ENCODE results near the gene SDSL.

Gene SDSL

DNA sequence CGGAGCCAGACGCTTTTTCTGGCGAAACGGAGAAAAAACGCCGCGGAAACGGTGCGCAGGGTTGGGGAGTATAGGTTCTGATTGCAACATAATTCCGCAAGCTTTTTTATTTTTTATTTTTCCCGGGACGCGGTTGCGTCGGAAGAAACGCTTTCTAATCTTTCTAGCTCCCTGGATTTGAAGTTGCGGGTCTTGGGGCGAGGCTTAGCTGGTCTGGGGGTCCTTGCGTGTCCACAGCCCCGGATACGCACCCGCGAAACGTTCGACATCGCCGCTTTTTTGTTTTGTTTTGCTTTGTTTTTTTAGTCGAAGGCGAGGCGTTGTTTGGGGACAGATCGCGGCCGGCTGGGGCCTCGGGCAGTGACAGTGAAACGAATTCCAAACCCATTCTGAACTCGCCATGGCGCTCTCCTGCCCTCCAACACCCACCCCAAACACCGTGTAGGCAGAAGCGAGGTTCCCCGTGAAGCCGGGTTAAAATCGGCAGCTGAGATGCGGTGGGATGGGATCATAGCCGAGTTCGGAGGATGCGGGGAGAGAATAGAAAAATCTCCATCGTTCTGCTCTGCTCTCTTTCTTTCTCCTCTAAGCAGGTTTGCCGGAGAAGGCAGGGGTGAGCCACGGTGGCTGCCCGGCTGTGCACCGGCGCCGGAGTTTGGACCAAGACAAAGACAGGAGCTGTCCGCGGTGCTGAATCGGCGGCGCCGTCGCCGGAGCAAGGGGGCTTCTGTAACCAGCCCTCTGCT is 57.6 kb downstream of the SDSL start:
- no peak overlapping the region for H3K4me3 ChIP-seq (ENCODE audit: low read depth, low read length)
- DNase-seq (ENCODE audit: low read depth) = no peak
- TF ChIP-seq, protein P1, sequence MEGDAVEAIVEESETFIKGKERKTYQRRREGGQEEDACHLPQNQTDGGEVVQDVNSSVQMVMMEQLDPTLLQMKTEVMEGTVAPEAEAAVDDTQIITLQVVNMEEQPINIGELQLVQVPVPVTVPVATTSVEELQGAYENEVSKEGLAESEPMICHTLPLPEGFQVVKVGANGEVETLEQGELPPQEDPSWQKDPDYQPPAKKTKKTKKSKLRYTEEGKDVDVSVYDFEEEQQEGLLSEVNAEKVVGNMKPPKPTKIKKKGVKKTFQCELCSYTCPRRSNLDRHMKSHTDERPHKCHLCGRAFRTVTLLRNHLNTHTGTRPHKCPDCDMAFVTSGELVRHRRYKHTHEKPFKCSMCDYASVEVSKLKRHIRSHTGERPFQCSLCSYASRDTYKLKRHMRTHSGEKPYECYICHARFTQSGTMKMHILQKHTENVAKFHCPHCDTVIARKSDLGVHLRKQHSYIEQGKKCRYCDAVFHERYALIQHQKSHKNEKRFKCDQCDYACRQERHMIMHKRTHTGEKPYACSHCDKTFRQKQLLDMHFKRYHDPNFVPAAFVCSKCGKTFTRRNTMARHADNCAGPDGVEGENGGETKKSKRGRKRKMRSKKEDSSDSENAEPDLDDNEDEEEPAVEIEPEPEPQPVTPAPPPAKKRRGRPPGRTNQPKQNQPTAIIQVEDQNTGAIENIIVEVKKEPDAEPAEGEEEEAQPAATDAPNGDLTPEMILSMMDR (IDR thresholded peaks at IDR 0.05; ENCODE audit: low read depth, low read length, missing control alignments) = no peak

DNA sequence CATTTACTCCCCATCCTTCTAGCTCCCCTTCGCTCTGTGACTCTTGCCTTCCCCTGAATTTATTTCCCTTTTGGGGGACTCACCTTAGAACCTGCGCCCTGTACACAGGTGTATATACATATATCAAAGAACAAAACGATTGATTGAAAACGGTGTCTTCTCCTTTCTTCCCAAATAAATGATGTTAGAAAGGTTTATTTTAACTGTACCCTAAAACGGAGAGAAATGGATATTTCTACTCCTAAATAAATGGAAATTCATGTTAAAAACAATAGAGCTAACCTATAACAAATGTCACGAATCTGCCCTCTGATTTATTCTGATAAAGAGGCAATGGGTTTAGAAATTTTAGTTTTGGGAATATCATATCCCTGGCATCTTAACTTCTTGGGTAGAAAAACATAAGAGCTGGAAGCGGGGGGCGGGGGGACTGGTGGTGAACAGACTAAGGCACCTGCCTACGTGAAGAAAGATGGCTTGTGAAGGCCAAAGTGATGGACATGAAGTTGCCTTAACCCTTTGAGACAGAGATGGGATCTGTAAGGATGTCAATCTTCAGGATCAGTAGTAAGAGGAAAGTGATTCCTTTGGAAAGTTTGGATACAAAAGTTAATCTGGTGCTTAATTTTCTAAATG is 58.3 kb downstream of the SDSL start:
- H3K4me3 ChIP-seq (ENCODE audit: low read depth, low read length) = no peak overlapping the region
- TF ChIP-seq, protein P1 (IDR thresholded peaks at IDR 0.05; ENCODE audit: low read depth, low read length, missing control alignments) = no peak
- DNase-seq (ENCODE audit: low read depth) = no peak

DNA sequence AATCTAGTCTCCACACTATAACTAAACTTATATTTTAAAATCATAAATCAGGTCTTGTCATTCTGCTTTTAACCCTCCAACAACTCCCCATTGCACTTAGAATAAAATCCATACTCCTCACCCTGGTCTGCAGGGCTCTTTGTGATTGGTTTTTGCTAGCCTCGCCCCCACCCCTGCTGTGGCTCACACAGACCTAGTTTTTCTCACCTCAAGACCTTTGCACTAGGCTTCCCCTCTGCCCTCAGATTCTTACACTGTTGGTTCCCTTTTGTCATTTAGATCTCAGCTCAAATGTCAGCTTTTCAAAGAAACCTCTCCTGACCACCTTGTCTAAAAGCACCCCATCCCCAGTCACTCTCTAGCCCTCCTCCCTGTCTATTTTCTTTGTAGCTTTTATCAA is 60.2 kb downstream of the SDSL start:
- DNase-seq (ENCODE audit: low read depth) = no peak
- no peak overlapping the region for H3K4me3 ChIP-seq (ENCODE audit: low read depth, low read length)
- TF ChIP-seq, protein P1 (IDR thresholded peaks at IDR 0.05; ENCODE audit: low read depth, low read length, missing control alignments) = no peak

DNA sequence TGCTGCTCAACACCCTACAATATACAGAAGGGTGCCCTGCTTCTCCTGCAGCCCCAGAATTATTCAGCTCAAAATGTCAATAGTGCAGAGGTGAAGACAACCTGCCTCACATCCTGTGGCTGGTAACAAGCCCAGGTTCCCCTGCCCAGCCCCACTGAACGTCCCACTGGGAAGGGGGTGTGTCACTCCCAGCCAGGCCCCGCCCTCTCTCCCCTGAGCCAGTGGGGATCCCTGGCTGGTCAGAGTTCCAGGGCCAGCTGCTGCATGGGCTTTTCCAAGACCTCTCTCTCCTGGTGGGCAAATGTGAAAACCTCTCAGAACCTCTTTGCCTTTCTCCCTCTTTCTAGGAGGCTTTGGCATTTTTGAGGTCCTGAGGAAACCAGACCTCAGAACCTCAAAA is 63.1 kb downstream of the SDSL start:
- DNase-seq (ENCODE audit: low read depth) = no peak
- TF ChIP-seq, protein P1 (IDR thresholded peaks at IDR 0.05; ENCODE audit: low read depth, low read length, missing control alignments) = no peak
- H3K4me3 ChIP-seq (ENCODE audit: low read depth, low read length) = no peak overlapping the region

DNA sequence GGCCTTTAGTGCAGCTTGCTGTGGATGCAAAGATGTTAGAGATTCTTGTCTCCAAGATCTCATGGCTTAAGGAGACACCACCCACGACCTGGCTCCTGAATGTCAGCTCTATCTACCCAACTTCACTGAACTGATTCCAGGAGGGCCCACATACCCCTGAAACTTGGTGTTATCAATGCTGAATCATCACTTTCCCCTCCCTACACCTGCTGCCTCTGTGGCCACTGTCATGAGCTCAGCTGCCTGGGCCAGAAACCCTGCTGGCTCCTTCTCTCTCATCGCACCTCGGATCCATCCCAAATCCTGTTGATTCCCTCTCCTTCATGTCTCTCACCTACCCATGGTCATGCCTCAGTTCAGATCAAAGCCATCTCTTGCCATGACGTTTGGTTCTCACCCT is 64.5 kb downstream of the SDSL start:
- no peak overlapping the region for H3K4me3 ChIP-seq (ENCODE audit: low read depth, low read length)
- no peak for DNase-seq (ENCODE audit: low read depth)
- TF ChIP-seq, protein P1 (IDR thresholded peaks at IDR 0.05; ENCODE audit: low read depth, low read length, missing control alignments) = no peak
